HepG2 (cell line): ENCODE results near the gene FAM222A. TPM values are rescaled to one million over a fixed set of nuclear protein-coding genes. Genes with fewer than 3 reads are reported as not detected.

Source experiments
- ATAC-seq: fragments of 200-7000 bp; cut with Tn5 transposase; 3 replicates; pipeline ENCODE4 v1.9.1; 2020; ENCODE audit warnings: mild to moderate bottlenecking, moderate library complexity
- BruUV-seq: library from RNA; stranded (reverse); fragments of 400-500 nt; replicated peaks from 2 replicates; lab custom pipeline; 2021; lab: Mats Ljungman, UMichigan
- CTCF ChIA-PET: fragments of 300-600 bp; formaldehyde crosslinking; extraction: SDS; loops from one replicate; lab custom pipeline; 2021; ENCODE audit warnings: low total read pairs, inconsistent platforms, low intra/inter-chr PET ratio; lab: Yijun Ruan, JAX
- POLR2A ChIA-PET: fragments of 350-600 bp; sonication (Branson Sonifier 250); formaldehyde crosslinking; loops from one replicate; lab custom pipeline; 2020; ENCODE audit warnings: antibody characterized with exemption, inconsistent platforms; lab: Yijun Ruan, JAX
- DNase-seq: peaks from one replicate; pipeline ENCODE4 v3.0.0-alpha.2; 2015; ENCODE audit warnings: low spot score
- FAIRE-seq: peaks from 3 replicates; lab custom pipeline; 2011; peaks lifted over from hg19 to GRCh38; lab: Jason Lieb, UNC
- H2AFZ ChIP-seq: one replicate; pipeline ENCODE4 v1.6.1; 2011; ENCODE audit warnings: low read length, inconsistent platforms
- H3K27ac ChIP-seq: fragments of 300-600 bp; 3 replicates; pipeline ENCODE4 v1.8.0; 2011; ENCODE audit warnings: mixed run types, mild to moderate bottlenecking, mixed read lengths, low read length, inconsistent platforms; ENCODE audit not compliant: insufficient read depth; ENCODE audit errors: extremely low read length
- H3K27me3 ChIP-seq, 2 experiments: fragments of 200-600 bp in 1 of 2; 2 replicates in 1 of 2; 3 replicates in 1 of 2; pipeline versions ENCODE4 v1.6.0 to v1.8.0; 2011; ENCODE audit warnings: low read length in 2 of 2, mild to moderate bottlenecking in 2 of 2, moderate library complexity in 2 of 2, inconsistent platforms in 1 of 2; ENCODE audit not compliant: insufficient read depth in 2 of 2, control insufficient read depth in 1 of 2
- H3K36me3 ChIP-seq, 2 experiments: fragments of 200-600 bp in 1 of 2; replicated peaks in 1 of 2; 2 replicates in 1 of 2; 3 replicates in 1 of 2; pipeline versions ENCODE4 v1.5.1 to v1.8.0; 2011; ENCODE audit warnings: low read length in 2 of 2, inconsistent platforms in 1 of 2; ENCODE audit not compliant: insufficient read depth in 2 of 2, control insufficient read depth in 1 of 2
- H3K4me1 ChIP-seq: 2 replicates; pipeline ENCODE4 v1.5.1; 2012; ENCODE audit warnings: low read length, inconsistent platforms; ENCODE audit not compliant: insufficient read depth
- H3K4me2 ChIP-seq: 2 replicates; pipeline ENCODE4 v1.6.0; 2011; ENCODE audit warnings: low read depth, low read length, inconsistent platforms
- H3K4me3 ChIP-seq, 3 experiments: fragments of 200-600 bp in 1 of 3; sonication (generic), shearing (Covaris generic) in 1 of 3; replicated peaks in 1 of 3; 2 replicates each; pipeline ENCODE4 v1.5.1; 2011 to 2016; ENCODE audit warnings: low read length in 3 of 3, inconsistent platforms in 2 of 3, low read depth in 2 of 3, mild to moderate bottlenecking in 2 of 3, control low read depth in 1 of 3, mixed read lengths in 1 of 3; ENCODE audit not compliant: insufficient read depth in 1 of 3
- H3K79me2 ChIP-seq: one replicate; pipeline ENCODE4 v1.6.1; 2011; ENCODE audit warnings: low read length, inconsistent platforms; ENCODE audit not compliant: insufficient read depth
- H3K9ac ChIP-seq: 2 replicates; pipeline ENCODE4 v1.6.0; 2011; ENCODE audit warnings: mild to moderate bottlenecking, low read depth, low read length, inconsistent platforms; ENCODE audit not compliant: insufficient read depth
- H3K9me3 ChIP-seq: 2 replicates; pipeline ENCODE4 v1.5.1; 2012; ENCODE audit warnings: mild to moderate bottlenecking, low read length
- H4K20me1 ChIP-seq: 2 replicates; pipeline ENCODE4 v1.6.0; 2011; ENCODE audit warnings: inconsistent platforms, mild to moderate bottlenecking, low read length, moderate library complexity; ENCODE audit not compliant: insufficient read depth
- AGO2 ChIP-seq: fragments of 200-400 bp; formaldehyde crosslinking; optimal IDR thresholded peaks from 2 replicates; pipeline ENCODE3; 2017; ENCODE audit warnings: mild to moderate bottlenecking, low read depth, low read length, moderate library complexity
- CBX1 ChIP-seq: IDR thresholded peaks from one replicate; pipeline ENCODE4 v1.6.1; 2016; ENCODE audit warnings: antibody characterized with exemption, low read depth
- CERS6 ChIP-seq: sonication (generic); formaldehyde crosslinking; IDR thresholded peaks from 2 replicates; pipeline ENCODE4 v1.5.0; 2020; ENCODE audit warnings: missing genetic modification reagents
- ELF4 ChIP-seq: sonication (generic); formaldehyde crosslinking; IDR thresholded peaks from 2 replicates; pipeline ENCODE4 v1.5.0; 2020; ENCODE audit warnings: missing genetic modification reagents, mild to moderate bottlenecking, moderate library complexity, borderline replicate concordance
- FOXP1 ChIP-seq, 2 experiments: fragments of 450-650 bp in 1 of 2; IDR thresholded peaks; 2 replicates each; pipeline ENCODE4 v1.6.1; 2017 to 2018; ENCODE audit warnings: antibody characterized with exemption in 1 of 2
- HNRNPK ChIP-seq: fragments of 200-400 bp; formaldehyde crosslinking; IDR thresholded peaks from 2 replicates; pipeline ENCODE4 v1.6.1; 2018; ENCODE audit warnings: low read length, low read depth, moderate library complexity, mild to moderate bottlenecking; ENCODE audit not compliant: poor library complexity, severe bottlenecking
- NR0B2 ChIP-seq: sonication (generic); formaldehyde crosslinking; IDR thresholded peaks from 2 replicates; pipeline ENCODE4 v1.4.0; 2020; ENCODE audit warnings: mild to moderate bottlenecking, missing genetic modification reagents
- RBFOX2 ChIP-seq: fragments of 200-400 bp; formaldehyde crosslinking; IDR thresholded peaks from 2 replicates; pipeline ENCODE4 v1.6.1; 2017; ENCODE audit warnings: low read depth, mild to moderate bottlenecking, low read length
- ZBTB7A ChIP-seq: sonication (generic); formaldehyde crosslinking; IDR thresholded peaks from 2 replicates; pipeline ENCODE4 v1.8.0; 2022; ENCODE audit warnings: mild to moderate bottlenecking, missing genetic modification reagents
- ZNF263 ChIP-seq: sonication (generic); formaldehyde crosslinking; IDR thresholded peaks from 2 replicates; pipeline ENCODE4 v1.4.0; 2020; ENCODE audit warnings: missing genetic modification reagents
- ZNF354B ChIP-seq: sonication (generic); formaldehyde crosslinking; IDR thresholded peaks from 2 replicates; pipeline ENCODE4 v1.8.0; 2022; ENCODE audit warnings: mild to moderate bottlenecking, missing genetic modification reagents
- ZNF362 ChIP-seq: sonication (generic); formaldehyde crosslinking; IDR thresholded peaks from 2 replicates; pipeline ENCODE4 v1.4.0; 2020; ENCODE audit warnings: missing genetic modification reagents, mild to moderate bottlenecking, borderline replicate concordance
- ZNF513 ChIP-seq: sonication (generic); formaldehyde crosslinking; conservative IDR thresholded peaks from 2 replicates; pipeline ENCODE4 v1.5.0; 2020; ENCODE audit warnings: missing genetic modification reagents
- ZNF564 ChIP-seq: sonication (generic); formaldehyde crosslinking; IDR thresholded peaks from 2 replicates; pipeline ENCODE4 v1.8.1; 2023; ENCODE audit warnings: mild to moderate bottlenecking, missing genetic modification reagents
- ZNF773 ChIP-seq: sonication (generic); formaldehyde crosslinking; IDR thresholded peaks from 2 replicates; pipeline ENCODE4 v1.4.0; 2020; ENCODE audit warnings: missing genetic modification reagents, borderline replicate concordance
- WGBS: methylation state at CpG from one replicate; pipeline ENCODE4 v1.1.6; 2017; ENCODE audit warnings: low lambda C conversion rate; 5-methylcytosine and 5-hydroxymethylcytosine counted together
- in situ Hi-C: cut with HindIII; loops from 2 replicates; pipeline ENCODE4 v1.10.0; 2017; ENCODE audit warnings: low pct_unique_long_range_greater_than_20kb; ENCODE audit not compliant: extremely low pct_ligation_motif_present
- intact Hi-C: fragments of 100-400 bp; cut with micrococcal nuclease; formaldehyde crosslinking; loops from one replicate; pipeline ENCODE4 v1.10.0; 2022; ENCODE audit not compliant: unreplicated experiment
- polyA plus RNA-seq, 8 experiments: library from polyadenylated mRNA; depleted of rRNA in 3 of 8; stranded (reverse) in 7 of 8; unstranded in 1 of 8; fragments of >200 nt; fragmentation: Illumina TruSeq in 4 of 8; extraction: Trizol in 4 of 8; gene quantifications; 2 replicates each; pipeline versions ENCODE4 v1.2.1 to v1.2.3, GENCODE V29; 2011 to 2016; ENCODE audit warnings: low read depth in 4 of 8, missing spikeins in 1 of 8, mixed read lengths in 1 of 8; ENCODE audit not compliant: insufficient read depth in 1 of 8
- total RNA-seq, 5 experiments: library from RNA; depleted of rRNA; stranded (reverse); fragments of >200 nt; fragmentation: Illumina TruSeq; extraction: Trizol; gene quantifications; 2 replicates each; pipeline ENCODE4 v1.2.3, GENCODE V29; 2016; ENCODE audit warnings: low read depth in 1 of 5
- TF ChIP-seq, protein P1 (sequence below): sonication (generic); formaldehyde crosslinking; IDR thresholded peaks from 2 replicates; pipeline ENCODE4 v1.4.0; 2020; ENCODE audit warnings: mild to moderate bottlenecking, missing genetic modification reagents

FAM222A gene
- total and polyA plus RNA-seq, 2 of the 13 experiments (the other 11 are each of a cell fraction or from before 2014, with no cell fraction given): 2.7 to 9.6 TPM

DNA sequence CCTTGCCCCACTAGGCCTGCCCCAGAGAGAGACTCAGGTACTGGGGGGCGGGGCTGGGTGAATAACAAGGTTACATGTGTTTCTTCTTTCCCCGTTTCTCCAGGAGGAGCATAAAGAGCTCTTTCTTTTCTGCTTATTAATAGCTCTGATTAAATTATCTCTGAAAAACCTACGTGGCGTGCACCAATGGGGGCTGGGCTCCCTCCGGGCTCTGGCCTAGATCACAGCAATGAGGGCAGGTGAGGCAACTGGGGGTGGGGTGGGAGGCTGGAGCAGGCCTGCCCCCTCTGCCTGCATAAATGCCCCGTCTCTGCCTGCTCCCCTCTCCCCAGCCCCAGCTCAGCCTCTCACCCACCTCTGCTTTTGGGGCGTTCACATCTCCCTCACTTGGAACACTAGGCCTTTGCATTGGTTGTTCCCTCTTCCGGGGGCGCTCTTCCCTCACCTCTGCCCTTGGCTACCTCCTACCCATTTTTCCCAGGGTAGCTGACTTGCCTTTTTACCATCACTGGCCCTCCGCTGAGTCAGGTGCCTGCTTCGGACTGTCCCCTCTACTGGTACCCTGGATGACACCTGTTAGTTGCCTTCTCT, 4.1 kb upstream of the FAM222A start (continued):
- TF ChIP-seq ZNF362 (CRISPR knock-in tag): no peak
- TF ChIP-seq ZBTB7A (CRISPR knock-in tag): no peak
- no peak for TF ChIP-seq ELF4 (CRISPR knock-in tag)
- no peak for TF ChIP-seq ZNF773 (CRISPR knock-in tag)
- no peak for TF ChIP-seq CBX1
- no peak for TF ChIP-seq ZNF354B
- no peak for TF ChIP-seq RBFOX2
- TF ChIP-seq, all 625 proteins: peak for 24

- Histone ChIP-seq H4K20me1 (no peaks in the 10 kb centered on the region), H3K79me2 (peaks cover 3% of the 10 kb centered on the region), H3K9me3 (no peaks in the 10 kb centered on the region), H3K27ac (peak overlapping the region; percentile 70), H3K4me1 (peaks cover 79% of the 10 kb centered on the region), H3K36me3 (no peaks in the 10 kb centered on the region), H3K27me3 (no peaks in the 10 kb centered on the region), H3K9ac (peak overlapping the region; percentile 57; the same call in 1 of the 2 replicates), H2AFZ (no peak overlapping the region), H3K4me2 (peak overlapping the region; percentile 87), H3K4me3 (peak overlapping the region in 2 of 3 experiments; percentile 38 to 71; a peak in 2 of 6 replicates)
- FAIRE-seq (no peak), ATAC-seq (no peak), DNase-seq (no peak)
- intact Hi-C loops: no loop called here
- in situ Hi-C loops: loop anchor here (5.0 kb wide), 2 partner anchors 62 to 113 kb away; no protein-coding TSS in a partner anchor
- BruUV-seq: no TSS peak
- 1% methylated on average over 5 of the region's 5 CpGs for WGBS
- ChIA-PET POLR2A (interaction anchor here (1.5 kb wide), 1 partner anchor 17 kb away, joined by 5 read pairs; no protein-coding TSS in a partner anchor), CTCF (no interaction called here)
- TF ChIP-seq CERS6 (CRISPR knock-in tag) (no peak), ZNF564 (CRISPR knock-in tag) (no peak), AGO2 (no peak), FOXP1 (IDR thresholded peaks at IDR 0.05) (no peak), FOXP1 (CRISPR knock-in tag; IDR thresholded peaks at IDR 0.05) (peak; percentile 8; the same call in 1 of the 2 replicates), HNRNPK (no peak), NR0B2 (CRISPR knock-in tag) (no peak), ZNF263 (CRISPR knock-in tag) (no peak), ZNF513 (CRISPR knock-in tag) (no peak)
- TF ChIP-seq, protein P1, sequence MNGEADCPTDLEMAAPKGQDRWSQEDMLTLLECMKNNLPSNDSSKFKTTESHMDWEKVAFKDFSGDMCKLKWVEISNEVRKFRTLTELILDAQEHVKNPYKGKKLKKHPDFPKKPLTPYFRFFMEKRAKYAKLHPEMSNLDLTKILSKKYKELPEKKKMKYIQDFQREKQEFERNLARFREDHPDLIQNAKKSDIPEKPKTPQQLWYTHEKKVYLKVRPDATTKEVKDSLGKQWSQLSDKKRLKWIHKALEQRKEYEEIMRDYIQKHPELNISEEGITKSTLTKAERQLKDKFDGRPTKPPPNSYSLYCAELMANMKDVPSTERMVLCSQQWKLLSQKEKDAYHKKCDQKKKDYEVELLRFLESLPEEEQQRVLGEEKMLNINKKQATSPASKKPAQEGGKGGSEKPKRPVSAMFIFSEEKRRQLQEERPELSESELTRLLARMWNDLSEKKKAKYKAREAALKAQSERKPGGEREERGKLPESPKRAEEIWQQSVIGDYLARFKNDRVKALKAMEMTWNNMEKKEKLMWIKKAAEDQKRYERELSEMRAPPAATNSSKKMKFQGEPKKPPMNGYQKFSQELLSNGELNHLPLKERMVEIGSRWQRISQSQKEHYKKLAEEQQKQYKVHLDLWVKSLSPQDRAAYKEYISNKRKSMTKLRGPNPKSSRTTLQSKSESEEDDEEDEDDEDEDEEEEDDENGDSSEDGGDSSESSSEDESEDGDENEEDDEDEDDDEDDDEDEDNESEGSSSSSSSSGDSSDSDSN: no peak
These were observed 3.3 kb upstream of the FAM222A start for GRCh38 chr12:109710205-109710746.
